Ascending aorta (tissue), 2 donors: ENCODE measurements around the gene NOM1. TPM values are rescaled to one million over a fixed set of nuclear protein-coding genes. Genes with fewer than 3 reads are reported as not detected.

Experiments used
- DNase-seq, 2 donors: peaks; one replicate each; pipeline ENCODE4 v3.0.0-alpha.2; 2019; ENCODE audit warnings: low spot score in 2 of 2
- H3K27ac ChIP-seq, 2 donors: fragments of 200-600 bp; sonication (generic); one replicate each; pipeline ENCODE4 v1.5.1; 2016 to 2017; ENCODE audit warnings: mild to moderate bottlenecking in 1 of 2
- H3K27me3 ChIP-seq: fragments of 200-600 bp; sonication (generic); one replicate; pipeline ENCODE4 v1.5.1; 2017
- H3K36me3 ChIP-seq, 2 donors: fragments of 200-600 bp; sonication (generic); one replicate each; pipeline ENCODE4 v1.5.1; 2016
- H3K4me1 ChIP-seq, 2 donors: fragments of 200-600 bp; sonication (generic); one replicate each; pipeline ENCODE4 v1.5.1; 2016 to 2017; ENCODE audit warnings: mild to moderate bottlenecking in 1 of 2
- H3K4me3 ChIP-seq, 2 donors: fragments of 200-600 bp; sonication (generic); one replicate each; pipeline ENCODE4 v1.5.1; 2016 to 2017; ENCODE audit warnings: mild to moderate bottlenecking in 1 of 2
- H3K9me3 ChIP-seq, 2 donors: fragments of 200-600 bp; sonication (generic); one replicate each; pipeline ENCODE4 v1.5.1; 2016
- CTCF ChIP-seq, 3 experiments: fragments of 200-600 bp in 2 of 3; fragments of 450-650 bp in 1 of 3; sonication (generic) in 2 of 3; IDR thresholded peaks; one replicate each; pipeline ENCODE4 v1.5.1; 2016 to 2019; ENCODE audit warnings: antibody characterized with exemption in 3 of 3, mild to moderate bottlenecking in 1 of 3, moderate library complexity in 1 of 3
- intact Hi-C: fragments of 100-400 bp; cut with DNase I; formaldehyde crosslinking; loops from one replicate; pipeline ENCODE4 v1.15.1; 2023
- total RNA-seq: library from RNA; depleted of rRNA; stranded (reverse); fragments of >200 nt; gene quantifications from one replicate; pipeline ENCODE4 v1.1.0, GENCODE V29; 2016

The NOM1 gene
- total RNA-seq, 1 donor from 2014 or later: 16.1 TPM

DNA sequence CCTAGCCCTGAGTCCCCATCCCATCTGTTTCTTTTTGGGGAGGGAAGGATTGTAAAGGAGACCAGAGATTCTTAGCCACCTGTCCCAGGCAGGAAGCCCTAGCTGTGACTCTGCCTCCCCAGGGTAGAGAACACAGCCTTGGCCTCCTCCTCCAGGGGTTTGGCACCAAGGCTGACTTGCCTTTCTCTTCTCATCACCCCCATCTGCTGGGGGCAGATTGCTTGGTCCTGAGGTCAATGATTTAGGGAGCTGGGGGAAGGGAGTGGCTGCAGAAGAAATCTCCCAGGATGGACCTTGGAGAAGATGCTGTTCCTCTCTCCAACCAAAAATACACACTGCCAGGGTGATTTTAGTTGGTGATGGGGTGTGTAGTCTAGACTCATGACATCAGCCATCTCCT lies 63.6 kb downstream of the NOM1 start:
- Histone ChIP-seq H3K4me3 (no peak overlapping the region), H3K9me3 (no peaks in the 10 kb centered on the region), H3K4me1 (peaks cover 2 to 3% of the 10 kb centered on the region in 2 donors), H3K27ac (no peak overlapping the region), H3K27me3 (peaks cover 21% of the 10 kb centered on the region), H3K36me3 (no peaks in the 10 kb centered on the region)
- no peak for DNase-seq
- intact Hi-C loops: no loop called here
- no peak for TF ChIP-seq CTCF (IDR thresholded peaks at IDR 0.05)

GRCh38 chr7:157013602-157014549 lies 64.4 kb downstream of the NOM1 start:
- intact Hi-C loops: no loop called here
- no peak for TF ChIP-seq CTCF (IDR thresholded peaks at IDR 0.05)
- peaks cover 2 to 3% of the 10 kb centered on the region in 2 donors for H3K4me1 ChIP-seq
- H3K9me3 ChIP-seq: no peaks in the 10 kb centered on the region
- H3K27me3 ChIP-seq: peaks cover 23% of the 10 kb centered on the region
- H3K36me3 ChIP-seq: no peaks in the 10 kb centered on the region
- H3K4me3 ChIP-seq: no peak overlapping the region
- H3K27ac ChIP-seq: no peak overlapping the region
- DNase-seq: no peak

GRCh38 chr7:157014635-157015555 lies 65.4 kb downstream of the NOM1 start:
- no peak for DNase-seq
- intact Hi-C loops: no loop called here
- peaks cover 24% of the 10 kb centered on the region for H3K27me3 ChIP-seq

DNA sequence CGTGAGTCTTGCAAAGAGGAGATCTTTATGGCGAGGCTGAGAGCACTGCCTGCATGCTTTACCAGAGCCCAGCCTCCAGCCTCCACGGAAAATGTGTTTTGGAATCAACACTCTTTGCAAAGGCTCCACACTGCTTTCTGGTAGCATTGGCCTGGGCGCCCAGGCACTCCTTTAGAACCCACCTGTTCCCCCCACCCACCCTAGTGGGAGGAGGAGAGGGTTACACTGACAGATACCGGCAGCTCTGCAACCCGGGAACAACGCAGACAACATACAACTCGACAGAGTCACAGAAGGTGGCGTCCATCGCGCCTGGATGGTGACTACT lies 66.5 kb downstream of the NOM1 start:
- no peak overlapping the region for H3K4me3 ChIP-seq
- peaks cover 20% of the 10 kb centered on the region for H3K27me3 ChIP-seq
- no peaks in the 10 kb centered on the region for H3K36me3 ChIP-seq
- peaks cover 0 to 4% of the 10 kb centered on the region in 2 donors for H3K4me1 ChIP-seq
- no peak for DNase-seq
- intact Hi-C loops: no loop called here
- TF ChIP-seq CTCF (IDR thresholded peaks at IDR 0.05): no peak
- H3K9me3 ChIP-seq: no peaks in the 10 kb centered on the region
- H3K27ac ChIP-seq: no peak overlapping the region

More at GRCh38 chr7:157014635-157015555, 65.4 kb downstream of the NOM1 start:
- TF ChIP-seq CTCF (IDR thresholded peaks at IDR 0.05): no peak
- Histone ChIP-seq H3K4me1 (peaks cover 0 to 2% of the 10 kb centered on the region in 2 donors), H3K4me3 (no peak overlapping the region), H3K27ac (no peak overlapping the region), H3K9me3 (no peaks in the 10 kb centered on the region), H3K36me3 (no peaks in the 10 kb centered on the region)

GRCh38 chr7:157016352-157017041 lies 67.0 kb downstream of the NOM1 start:
- Histone ChIP-seq H3K27me3 (peaks cover 20% of the 10 kb centered on the region), H3K4me1 (peaks cover 0 to 5% of the 10 kb centered on the region in 2 donors), H3K36me3 (no peaks in the 10 kb centered on the region), H3K27ac (no peak overlapping the region), H3K9me3 (no peaks in the 10 kb centered on the region), H3K4me3 (no peak overlapping the region)
- TF ChIP-seq CTCF (IDR thresholded peaks at IDR 0.05): no peak
- no peak for DNase-seq
- intact Hi-C loops: no loop called here
